ENCODE measurements around the gene RWDD1.

Gene RWDD1

DNA sequence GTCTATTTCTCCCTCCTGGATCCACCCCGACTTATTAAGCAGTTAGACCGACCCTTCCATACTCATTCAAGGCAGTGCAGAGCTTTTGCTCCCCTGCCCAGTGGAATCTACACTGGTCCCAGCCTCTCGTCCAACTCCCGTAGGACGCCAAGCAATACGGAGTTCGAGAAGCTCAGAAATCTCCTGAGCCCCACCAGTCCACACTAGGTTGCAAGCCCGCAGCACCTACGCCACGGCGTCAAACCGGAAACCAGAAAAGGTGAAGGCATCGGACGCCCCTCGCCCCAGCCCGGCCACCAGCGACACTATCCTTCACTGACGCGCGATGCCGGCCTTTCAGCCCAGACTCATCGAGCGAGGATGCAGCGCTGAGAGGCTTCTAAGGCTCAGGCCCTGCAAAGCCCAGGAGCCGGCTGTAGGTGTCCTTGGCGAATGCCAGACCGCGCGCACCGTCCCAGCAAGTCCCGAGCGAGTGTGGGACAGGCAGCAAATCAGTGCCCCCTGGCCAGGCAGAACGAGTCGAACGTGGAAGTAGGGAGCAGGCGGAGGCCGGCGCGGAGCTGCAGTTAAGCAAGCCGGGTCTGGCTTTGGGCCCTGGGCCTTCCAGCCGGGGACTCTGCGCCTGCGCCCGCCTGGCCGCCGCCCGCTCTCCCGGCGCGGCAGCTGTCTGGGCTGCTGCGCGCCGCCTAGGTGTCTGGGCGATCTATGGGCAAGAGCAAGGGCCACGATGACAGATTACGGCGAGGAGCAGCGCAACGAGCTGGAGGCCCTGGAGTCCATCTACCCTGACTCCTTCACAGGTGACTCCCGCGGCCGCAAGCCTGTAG is at the start of gene RWDD1:
Gene RWDD1 (plus strand): TSS at position 649 of the 827 bp plus-strand sequence. CDS start 79 bp downstream, at position 728.
- FAIRE-seq (peak; percentile 62), DNase-seq (ENCODE audit: insufficient read length, low spot score) (peak; percentile 67)
- TF ChIP-seq POLR2A (IDR thresholded peaks at IDR 0.05; ENCODE audit: low read depth, low read length) = peak; percentile 88

DNA sequence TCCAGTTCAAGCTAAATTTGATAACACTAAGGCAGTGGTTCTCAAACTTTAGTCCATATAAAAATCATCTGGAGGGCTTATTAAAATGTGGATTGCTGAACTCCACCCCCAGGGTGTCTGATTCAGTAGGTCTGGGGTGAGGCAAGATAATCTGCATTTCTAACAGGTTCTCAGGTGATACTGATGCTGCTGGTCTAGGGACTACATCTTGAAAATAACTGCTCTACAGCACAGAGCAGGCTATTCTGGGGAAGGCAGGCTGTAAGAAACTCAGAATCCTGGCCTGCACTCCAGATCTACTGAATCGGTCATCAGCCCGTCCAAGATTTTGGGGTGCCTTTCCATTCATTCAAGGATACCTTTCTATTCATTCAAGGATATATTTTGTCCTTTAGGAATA is 48.4 kb upstream of the RWDD1 start:
- FAIRE-seq (no peak), DNase-seq (ENCODE audit: insufficient read length, low spot score) (no peak)
- no peak for TF ChIP-seq POLR2A (IDR thresholded peaks at IDR 0.05; ENCODE audit: low read depth, low read length)

DNA sequence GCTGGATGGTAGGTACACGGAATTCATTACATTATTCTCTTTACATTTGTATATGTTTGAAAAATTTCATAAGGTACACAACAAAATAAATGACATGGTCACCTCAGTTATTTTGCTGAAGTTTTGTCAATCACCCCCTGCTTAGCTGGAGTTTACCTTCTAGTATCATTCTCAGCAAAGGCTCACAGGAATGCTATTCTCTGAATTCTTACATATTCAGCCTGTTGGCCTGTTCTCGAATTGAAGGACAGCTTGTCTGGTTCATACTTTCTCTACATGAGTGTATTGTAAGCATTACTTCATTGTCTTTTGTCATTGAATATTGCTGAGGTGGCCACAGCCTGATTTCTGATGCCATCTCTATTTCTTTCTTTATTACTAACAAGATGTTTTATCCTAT is 47.1 kb upstream of the RWDD1 start:
- FAIRE-seq (no peak), DNase-seq (ENCODE audit: insufficient read length, low spot score) (no peak)
- no peak for TF ChIP-seq POLR2A (IDR thresholded peaks at IDR 0.05; ENCODE audit: low read depth, low read length)

DNA sequence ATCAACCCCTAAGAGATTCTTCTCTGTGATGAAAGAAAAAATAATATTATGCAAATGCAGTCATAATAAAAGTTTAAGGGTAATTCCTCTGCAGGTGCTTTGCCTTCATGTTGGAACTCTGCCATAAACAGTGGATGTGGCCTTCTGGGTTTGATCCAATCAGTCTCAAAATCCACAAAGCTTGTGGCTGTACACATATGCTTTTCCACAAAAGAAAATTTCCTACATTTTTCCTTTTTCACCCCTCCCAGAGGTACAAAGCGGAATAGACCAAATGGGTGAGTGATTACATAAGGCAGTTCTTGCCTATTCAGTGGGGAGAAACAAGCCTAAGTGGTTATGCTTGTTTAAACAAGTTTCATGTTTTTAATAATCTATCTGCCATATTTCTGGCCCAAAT is 43.2 kb upstream of the RWDD1 start:
- no peak for DNase-seq (ENCODE audit: insufficient read length, low spot score)
- no peak for TF ChIP-seq POLR2A (IDR thresholded peaks at IDR 0.05; ENCODE audit: low read depth, low read length)
- no peak for FAIRE-seq

- no peak for DNase-seq (ENCODE audit: insufficient read length, low spot score)
- TF ChIP-seq POLR2A (IDR thresholded peaks at IDR 0.05; ENCODE audit: low read depth, low read length) = no peak
- no peak for FAIRE-seq
Observed at GRCh38 chr6:116528780-116529179, 42.5 kb upstream of the RWDD1 start.

DNA sequence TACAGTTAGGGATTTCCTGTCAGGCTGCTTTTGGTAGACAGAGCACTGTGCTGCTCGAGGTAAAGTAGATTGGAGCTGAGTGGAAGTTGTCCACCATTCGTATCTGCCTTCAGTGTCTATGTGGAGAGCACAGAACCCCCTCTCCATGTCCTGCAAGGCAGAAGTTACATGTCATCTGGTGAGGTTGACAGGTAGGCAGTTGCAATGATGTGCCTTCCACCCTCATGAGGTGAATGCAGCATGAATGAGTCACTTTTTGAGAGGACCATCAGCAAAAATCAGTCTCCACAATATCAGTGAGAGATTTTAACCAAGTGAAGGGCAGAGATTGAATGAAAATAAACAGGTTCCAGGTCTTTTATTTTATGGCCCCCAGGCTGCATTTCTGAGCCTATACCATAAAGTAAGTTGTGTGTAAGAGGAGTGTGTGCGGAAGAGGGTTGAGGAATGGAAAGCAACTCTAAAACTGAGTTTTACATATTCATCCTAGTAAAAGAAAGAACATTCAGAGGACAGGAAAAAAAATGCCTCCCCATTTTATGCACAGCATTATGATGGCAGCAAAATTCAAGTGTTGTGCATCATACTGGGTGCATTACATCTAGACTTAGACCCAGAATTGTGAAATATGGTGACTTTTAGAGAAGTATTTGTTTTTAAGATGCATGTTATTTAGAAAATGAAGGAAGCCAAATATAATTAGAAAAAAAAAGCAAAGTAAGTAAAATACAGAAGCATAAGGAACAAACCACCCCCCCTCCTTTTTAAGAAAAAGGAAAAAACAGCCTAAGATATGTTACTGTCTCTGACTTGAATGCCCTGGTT is 41.6 kb upstream of the RWDD1 start:
- DNase-seq (ENCODE audit: insufficient read length, low spot score) (no peak), FAIRE-seq (no peak)
- TF ChIP-seq POLR2A (IDR thresholded peaks at IDR 0.05; ENCODE audit: low read depth, low read length) = no peak

DNA sequence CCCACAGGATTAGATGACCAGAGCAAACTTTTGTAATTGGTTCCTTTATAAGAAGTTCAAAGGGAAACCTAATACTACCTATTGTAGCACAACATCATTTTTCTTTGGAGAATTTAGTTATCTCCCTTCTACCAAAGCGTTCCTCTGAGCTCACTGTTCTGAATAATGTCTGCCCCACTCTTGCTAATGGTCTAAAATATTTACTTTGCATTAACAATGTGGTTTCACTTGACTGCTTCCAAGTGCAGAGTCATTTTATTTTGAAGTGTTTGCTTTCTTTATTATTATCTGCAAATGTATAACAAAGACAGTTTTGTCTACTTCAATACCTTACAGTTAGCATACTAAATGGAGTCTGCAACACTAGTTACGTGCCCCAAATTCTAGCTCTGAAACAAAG is 40.9 kb upstream of the RWDD1 start:
- no peak for FAIRE-seq
- no peak for DNase-seq (ENCODE audit: insufficient read length, low spot score)
- TF ChIP-seq POLR2A (IDR thresholded peaks at IDR 0.05; ENCODE audit: low read depth, low read length) = no peak

DNA sequence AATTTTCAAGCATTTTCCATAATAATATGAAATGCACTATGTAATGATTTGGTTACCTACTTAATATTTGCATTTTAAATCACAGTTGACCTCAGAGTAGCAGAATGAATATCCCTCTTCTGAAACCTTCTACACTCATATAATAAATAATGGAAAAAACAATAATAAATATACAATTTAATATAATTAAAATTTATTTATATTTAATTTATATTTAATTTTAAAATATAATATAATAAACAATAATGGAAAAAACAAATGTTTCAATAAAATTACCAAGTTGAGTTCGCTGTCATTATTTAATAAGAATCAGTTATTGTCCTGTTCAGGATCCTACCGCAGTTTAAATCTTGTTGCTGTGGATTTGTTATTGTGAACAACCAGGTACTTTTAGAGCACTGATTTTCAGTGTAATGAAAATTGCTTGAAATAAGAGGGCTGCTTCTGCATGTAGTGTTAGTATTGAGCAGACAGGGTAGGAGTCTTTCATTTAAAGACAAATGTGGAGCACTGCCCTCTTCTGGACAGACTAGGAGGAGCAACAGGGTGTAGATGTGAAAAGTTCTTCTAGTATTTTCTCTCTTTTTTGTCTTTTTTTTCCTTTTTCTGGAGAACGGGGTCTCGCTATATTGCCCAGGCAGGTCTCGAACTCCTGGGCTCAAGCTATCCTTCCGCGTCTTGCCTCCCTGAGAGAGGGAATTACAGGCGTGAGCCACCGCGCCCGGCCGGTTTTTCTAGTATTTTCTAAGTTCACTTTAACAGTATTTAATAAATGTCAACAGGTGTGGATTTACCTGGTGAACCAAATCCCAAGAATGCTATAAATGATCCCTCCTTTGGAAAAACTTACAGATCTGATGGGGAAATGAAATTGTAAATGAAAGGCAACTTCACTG is 39.4 kb upstream of the RWDD1 start:
- DNase-seq (ENCODE audit: insufficient read length, low spot score) = no peak
- TF ChIP-seq POLR2A (IDR thresholded peaks at IDR 0.05; ENCODE audit: low read depth, low read length) = no peak
- FAIRE-seq = no peak

DNA sequence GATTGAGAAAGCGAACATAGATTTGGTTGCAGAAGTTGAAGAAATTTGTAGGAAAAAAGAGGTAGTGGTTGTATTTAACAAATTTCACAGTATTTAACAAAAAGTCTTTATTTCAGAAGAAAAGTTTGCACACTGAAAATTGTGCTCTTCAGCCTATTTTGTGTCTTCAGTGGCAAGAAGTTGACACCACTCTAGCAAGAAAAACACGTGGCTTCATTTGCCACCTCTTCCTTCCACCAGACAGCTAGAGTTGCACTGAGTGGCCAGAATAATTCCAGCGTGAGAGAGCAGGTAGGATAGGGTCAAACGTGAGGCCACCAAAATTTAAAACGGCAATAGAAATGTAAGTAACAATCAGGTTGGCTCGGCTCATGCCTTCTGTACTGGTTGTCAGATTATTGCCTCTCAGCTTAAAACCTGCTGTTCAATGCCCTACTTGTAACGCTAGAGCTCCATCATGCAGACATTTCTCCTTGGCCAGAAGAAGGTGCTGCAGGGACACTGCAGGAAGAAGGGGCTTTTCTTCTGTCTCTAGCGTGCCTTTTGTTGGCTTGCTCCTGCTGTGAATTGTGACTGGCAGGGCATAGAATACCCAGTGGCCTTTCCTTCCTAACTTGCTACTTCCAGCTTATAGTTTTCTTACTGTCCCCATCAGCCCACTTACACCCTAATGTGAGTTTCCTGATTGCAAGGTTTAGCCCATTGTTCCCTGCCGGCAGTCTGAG is 37.9 kb upstream of the RWDD1 start:
- FAIRE-seq = no peak
- no peak for TF ChIP-seq POLR2A (IDR thresholded peaks at IDR 0.05; ENCODE audit: low read depth, low read length)
- DNase-seq (ENCODE audit: insufficient read length, low spot score) = no peak

DNA sequence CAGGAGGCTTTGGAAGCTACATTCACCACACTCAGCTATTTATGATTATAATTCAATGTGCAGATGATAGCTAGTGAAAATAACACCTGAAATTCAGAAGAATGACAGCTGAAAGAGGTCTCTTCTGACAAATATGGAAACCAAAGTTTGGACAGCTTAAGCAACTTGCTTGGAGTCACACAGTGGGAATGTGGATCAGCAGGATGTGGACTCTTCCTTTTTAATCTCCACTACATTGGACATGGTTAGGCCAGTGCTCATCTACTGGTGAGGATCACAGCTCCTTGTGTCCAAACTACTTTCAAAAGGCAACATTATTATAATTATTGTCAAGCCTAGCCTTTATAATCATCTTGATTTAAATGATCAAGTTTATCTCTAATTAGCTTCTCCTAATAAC is 36.2 kb upstream of the RWDD1 start:
- no peak for TF ChIP-seq POLR2A (IDR thresholded peaks at IDR 0.05; ENCODE audit: low read depth, low read length)
- no peak for DNase-seq (ENCODE audit: insufficient read length, low spot score)
- no peak for FAIRE-seq

DNA sequence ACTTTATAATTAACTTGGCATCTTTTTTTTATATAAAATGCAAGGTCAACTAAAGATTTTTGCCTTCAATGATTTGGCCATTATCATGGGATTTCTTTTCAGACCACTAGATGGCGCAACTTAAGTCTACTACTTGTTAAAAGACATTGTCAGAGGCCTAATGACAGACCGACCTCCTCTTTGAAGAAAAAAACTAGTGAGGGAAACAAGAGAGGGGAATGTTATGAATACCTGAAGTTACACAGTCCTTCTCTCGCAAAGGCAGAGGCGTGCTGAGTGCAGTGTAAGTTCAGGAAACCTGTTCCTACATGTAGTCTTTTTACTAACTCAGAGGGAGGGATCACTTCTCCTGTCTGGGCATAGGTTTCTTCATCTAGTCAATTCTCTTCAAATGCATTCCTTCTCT is 35.1 kb upstream of the RWDD1 start:
- no peak for TF ChIP-seq POLR2A (IDR thresholded peaks at IDR 0.05; ENCODE audit: low read depth, low read length)
- DNase-seq (ENCODE audit: insufficient read length, low spot score) (no peak), FAIRE-seq (no peak)

DNA sequence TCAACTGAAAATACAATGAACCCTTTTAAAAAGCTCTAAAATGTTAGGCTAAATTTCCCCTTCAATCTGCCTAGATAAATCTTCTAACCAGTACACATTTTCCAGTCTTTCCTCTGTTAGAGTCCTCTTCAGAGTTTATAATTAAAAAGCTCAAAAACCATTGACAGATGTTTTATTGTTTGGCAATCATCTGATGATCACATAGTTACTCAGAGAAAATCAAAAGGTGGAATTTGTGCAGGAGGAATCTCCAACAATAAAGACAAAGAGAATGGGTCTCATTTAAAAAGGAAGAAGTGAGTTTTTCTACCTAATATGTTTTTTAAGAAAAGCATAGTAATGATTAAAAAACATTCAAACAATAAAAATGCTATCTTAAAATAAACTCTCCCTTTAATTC is 28.9 kb upstream of the RWDD1 start:
- FAIRE-seq (no peak), DNase-seq (ENCODE audit: insufficient read length, low spot score) (no peak)
- no peak for TF ChIP-seq POLR2A (IDR thresholded peaks at IDR 0.05; ENCODE audit: low read depth, low read length)

GRCh38 chr6:116543149-116543548 is 28.2 kb upstream of the RWDD1 start:
- no peak for FAIRE-seq
- DNase-seq (ENCODE audit: insufficient read length, low spot score) = no peak
- no peak for TF ChIP-seq POLR2A (IDR thresholded peaks at IDR 0.05; ENCODE audit: low read depth, low read length)
